BLaER1 (cell line): Measurements from ENCODE around the gene HEY2.

Source experiments
- H3K27ac ChIP-seq: shearing (Covaris generic); formaldehyde crosslinking; 2 replicates; pipeline ENCODE4 v1.8.1; 2022
- H3K27me3 ChIP-seq: shearing (Covaris generic); formaldehyde crosslinking; 2 replicates; pipeline ENCODE4 v1.8.1; 2022
- H3K36me3 ChIP-seq: shearing (Covaris generic); formaldehyde crosslinking; 2 replicates; pipeline ENCODE4 v1.8.1; 2022
- H3K4me1 ChIP-seq: shearing (Covaris generic); formaldehyde crosslinking; 2 replicates; pipeline ENCODE4 v1.8.1; 2022
- H3K4me2 ChIP-seq: shearing (Covaris generic); formaldehyde crosslinking; 2 replicates; pipeline ENCODE4 v1.8.1; 2022
- H3K4me3 ChIP-seq: shearing (Covaris generic); formaldehyde crosslinking; 2 replicates; pipeline ENCODE4 v1.8.1; 2022
- H3K9ac ChIP-seq: shearing (Covaris generic); formaldehyde crosslinking; 2 replicates; pipeline ENCODE4 v1.8.1; 2022
- H3K9me3 ChIP-seq: shearing (Covaris generic); formaldehyde crosslinking; 2 replicates; pipeline ENCODE4 v1.8.1; 2022
- H4K20me1 ChIP-seq: shearing (Covaris generic); formaldehyde crosslinking; 2 replicates; pipeline ENCODE4 v1.8.1; 2022
- Cebpa-rat ChIP-seq: shearing (Covaris generic); IDR thresholded peaks from 2 replicates; pipeline ENCODE4 v1.8.1; 2022

Gene HEY2

DNA sequence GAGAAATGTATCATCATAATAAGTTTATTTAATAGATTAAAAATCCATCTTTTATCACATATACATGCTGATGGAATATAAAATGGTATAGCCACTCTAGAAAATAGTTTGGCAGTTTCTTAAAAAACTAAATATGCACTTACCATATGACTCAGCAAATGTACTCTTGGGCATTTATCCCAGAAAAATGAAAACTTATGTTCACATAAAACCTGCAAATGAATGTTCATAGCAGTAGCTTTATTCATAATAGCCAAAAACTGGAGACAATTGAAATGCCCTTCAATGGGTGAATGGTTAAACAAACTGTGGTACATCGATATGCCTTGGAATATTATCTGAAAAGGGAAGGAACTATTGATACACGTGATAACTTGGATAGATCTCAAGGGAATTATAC is 34.9 kb downstream of the HEY2 start:
- H3K9ac ChIP-seq = no peak overlapping the region
- H4K20me1 ChIP-seq = no peaks in the 10 kb centered on the region
- H3K27ac ChIP-seq = no peak overlapping the region
- H3K4me1 ChIP-seq = peaks cover 30% of the 10 kb centered on the region
- no peak for TF ChIP-seq Cebpa-rat
- no peaks in the 10 kb centered on the region for H3K9me3 ChIP-seq
- no peaks in the 10 kb centered on the region for H3K27me3 ChIP-seq
- H3K4me3 ChIP-seq = no peak overlapping the region
- no peaks in the 10 kb centered on the region; the same call in 1 of the 2 replicates for H3K36me3 ChIP-seq
- no peak overlapping the region for H3K4me2 ChIP-seq

DNA sequence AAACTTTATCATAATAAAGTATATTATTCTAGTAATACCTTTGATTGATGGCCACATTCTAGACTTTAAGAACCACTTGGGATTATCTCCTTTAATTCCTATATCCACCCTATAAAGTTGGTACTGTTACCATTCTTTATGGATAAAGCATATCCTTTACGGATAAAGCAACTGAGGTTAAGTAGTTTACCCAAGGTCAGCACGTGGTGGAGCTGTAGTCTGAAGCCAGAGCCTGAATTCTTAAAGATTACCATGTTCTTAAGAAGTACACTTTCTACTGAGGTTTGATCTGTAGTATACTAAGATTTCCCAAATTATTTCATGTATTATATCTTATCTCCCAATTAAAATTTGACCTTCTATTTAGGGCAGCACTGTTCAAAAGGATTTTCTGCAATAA is 38.4 kb downstream of the HEY2 start:
- Histone ChIP-seq H3K4me1 (peaks cover 37% of the 10 kb centered on the region), H3K36me3 (no peaks in the 10 kb centered on the region; the same call in 1 of the 2 replicates), H3K4me3 (no peak overlapping the region), H4K20me1 (no peaks in the 10 kb centered on the region; the same call in 1 of the 2 replicates), H3K27me3 (no peaks in the 10 kb centered on the region), H3K9ac (no peak overlapping the region), H3K9me3 (no peaks in the 10 kb centered on the region), H3K27ac (no peak overlapping the region), H3K4me2 (peak overlapping the region; percentile 90)
- no peak for TF ChIP-seq Cebpa-rat

DNA sequence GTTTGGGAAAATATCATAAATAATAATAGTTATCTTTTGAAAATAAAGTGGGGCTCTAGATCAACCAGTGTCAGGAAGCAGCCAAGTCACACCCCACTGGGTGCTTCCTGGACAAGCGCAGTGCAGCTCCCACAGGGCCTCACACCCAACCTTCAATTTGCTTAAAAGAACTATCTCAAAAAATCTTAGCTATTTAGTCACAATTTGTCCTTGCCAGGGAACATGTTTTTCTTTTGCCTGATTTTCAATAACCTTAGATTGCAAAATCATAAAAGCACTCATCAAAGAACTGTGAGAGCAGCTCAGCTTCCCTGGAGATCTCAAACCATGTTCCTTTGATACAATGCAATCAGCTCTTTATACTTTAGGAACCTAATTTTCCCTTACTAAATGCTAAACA is 39.7 kb downstream of the HEY2 start:
- Histone ChIP-seq H3K4me3 (peak overlapping the region; percentile 93), H3K9ac (peak overlapping the region; percentile 93), H3K9me3 (no peaks in the 10 kb centered on the region), H3K36me3 (no peaks in the 10 kb centered on the region; the same call in 1 of the 2 replicates), H3K27me3 (no peaks in the 10 kb centered on the region), H3K4me1 (peaks cover 37% of the 10 kb centered on the region), H4K20me1 (peaks cover 6% of the 10 kb centered on the region; the same call in 1 of the 2 replicates), H3K27ac (peak overlapping the region; percentile 97), H3K4me2 (peak overlapping the region; percentile 90)
- TF ChIP-seq Cebpa-rat = no peak

DNA sequence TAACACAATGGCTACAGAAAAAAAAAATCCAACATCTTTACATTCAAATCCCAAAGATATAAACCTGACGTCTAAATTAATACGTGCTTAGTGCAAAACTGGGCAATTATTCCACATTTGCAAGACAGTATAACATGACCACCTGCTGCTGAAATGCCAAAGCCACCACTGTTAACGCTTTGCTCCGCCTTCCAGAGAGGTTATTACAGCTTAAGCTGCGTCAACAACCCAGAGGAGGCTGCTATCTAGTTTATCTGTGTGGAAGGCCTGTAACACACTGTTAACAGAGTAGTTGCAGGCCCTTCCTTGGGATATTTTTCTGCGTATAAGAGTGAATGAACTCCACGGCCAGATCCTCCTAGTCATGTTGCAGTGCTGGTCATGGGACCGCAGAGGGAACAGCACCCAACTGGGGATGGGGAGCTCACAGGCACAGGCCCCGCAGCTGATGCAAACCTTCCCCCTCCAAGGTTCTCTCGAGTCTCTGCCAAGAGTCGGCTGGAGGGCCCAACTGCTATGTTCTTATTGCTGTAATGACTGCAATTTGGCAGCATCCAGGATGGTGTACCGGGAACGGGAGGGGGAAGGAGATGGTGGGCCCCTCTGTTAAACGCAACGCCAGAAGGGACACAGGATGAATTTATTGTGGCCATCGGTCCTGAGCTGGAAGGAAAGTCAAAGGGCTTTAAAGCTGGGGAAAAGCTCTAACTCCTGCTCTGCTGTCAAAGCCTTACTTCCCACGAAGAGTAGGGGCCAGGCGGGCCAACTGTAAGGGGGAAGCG is 40.3 kb downstream of the HEY2 start:
- Histone ChIP-seq H3K27me3 (no peaks in the 10 kb centered on the region), H3K4me1 (peaks cover 37% of the 10 kb centered on the region), H3K9ac (peak overlapping the region; percentile 93), H3K36me3 (no peaks in the 10 kb centered on the region; the same call in 1 of the 2 replicates), H3K9me3 (no peaks in the 10 kb centered on the region), H4K20me1 (peaks cover 6% of the 10 kb centered on the region; the same call in 1 of the 2 replicates), H3K4me3 (peak overlapping the region; percentile 93), H3K4me2 (peak overlapping the region; percentile 90), H3K27ac (peak overlapping the region; percentile 97)
- no peak for TF ChIP-seq Cebpa-rat

DNA sequence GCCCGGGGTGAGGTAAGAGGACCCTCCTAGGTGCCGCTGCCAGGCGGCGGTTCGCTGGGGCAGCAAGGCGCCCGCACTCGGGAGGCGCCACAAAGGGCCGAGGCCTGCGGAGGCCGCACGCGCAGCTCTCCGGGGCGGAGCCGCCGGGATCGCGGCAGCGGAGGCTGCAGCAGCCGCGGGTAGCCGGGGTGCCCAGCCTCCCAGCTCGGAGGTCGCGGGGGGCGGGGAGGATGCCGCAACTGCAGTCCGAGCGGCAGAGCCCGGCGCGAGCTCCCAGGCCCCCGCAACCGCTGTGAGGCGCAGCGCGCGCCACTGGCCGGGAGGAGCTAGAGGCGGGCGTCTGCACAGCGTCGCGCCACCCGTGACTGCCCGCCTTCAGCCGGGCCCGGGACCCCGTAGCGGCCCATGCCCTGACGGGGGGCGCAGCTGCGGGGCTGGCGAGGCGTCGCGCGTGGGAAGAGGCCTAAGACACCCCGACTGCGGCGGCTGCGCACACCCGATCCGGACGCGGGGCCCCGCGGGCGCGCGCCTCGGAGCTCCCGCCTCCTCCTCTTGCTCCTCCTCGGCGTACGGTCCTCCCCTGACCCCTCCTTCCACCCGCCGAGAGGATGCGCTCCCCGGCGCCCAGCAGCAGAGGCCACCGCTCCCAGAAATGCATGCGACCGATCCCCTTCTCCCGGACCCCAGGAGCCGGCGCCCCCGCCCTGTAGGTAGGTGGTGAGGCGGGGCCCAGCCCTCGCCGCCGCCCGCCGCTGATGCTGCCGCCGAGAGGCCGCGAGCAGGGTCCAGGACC is 41.1 kb downstream of the HEY2 start, which contains the start of gene NCOA7:
NCOA7 (plus strand) TSS at position 603 of the 793 bp plus-strand sequence. CDS start 24,395 bp downstream, outside the sequence.
- Histone ChIP-seq H4K20me1 (peaks cover 6% of the 10 kb centered on the region; the same call in 1 of the 2 replicates), H3K9me3 (no peaks in the 10 kb centered on the region), H3K4me3 (peak within 1 kb of the TSS; percentile 93), H3K27ac (peak within 1 kb of the TSS; percentile 97), H3K9ac (peak within 1 kb of the TSS; percentile 93), H3K27me3 (no peaks in the 10 kb centered on the region), H3K4me1 (peaks cover 37% of the 10 kb centered on the region), H3K36me3 (no peaks in the 10 kb centered on the region; the same call in 1 of the 2 replicates), H3K4me2 (peak within 1 kb of the TSS; percentile 90)
- TF ChIP-seq Cebpa-rat = no peak

DNA sequence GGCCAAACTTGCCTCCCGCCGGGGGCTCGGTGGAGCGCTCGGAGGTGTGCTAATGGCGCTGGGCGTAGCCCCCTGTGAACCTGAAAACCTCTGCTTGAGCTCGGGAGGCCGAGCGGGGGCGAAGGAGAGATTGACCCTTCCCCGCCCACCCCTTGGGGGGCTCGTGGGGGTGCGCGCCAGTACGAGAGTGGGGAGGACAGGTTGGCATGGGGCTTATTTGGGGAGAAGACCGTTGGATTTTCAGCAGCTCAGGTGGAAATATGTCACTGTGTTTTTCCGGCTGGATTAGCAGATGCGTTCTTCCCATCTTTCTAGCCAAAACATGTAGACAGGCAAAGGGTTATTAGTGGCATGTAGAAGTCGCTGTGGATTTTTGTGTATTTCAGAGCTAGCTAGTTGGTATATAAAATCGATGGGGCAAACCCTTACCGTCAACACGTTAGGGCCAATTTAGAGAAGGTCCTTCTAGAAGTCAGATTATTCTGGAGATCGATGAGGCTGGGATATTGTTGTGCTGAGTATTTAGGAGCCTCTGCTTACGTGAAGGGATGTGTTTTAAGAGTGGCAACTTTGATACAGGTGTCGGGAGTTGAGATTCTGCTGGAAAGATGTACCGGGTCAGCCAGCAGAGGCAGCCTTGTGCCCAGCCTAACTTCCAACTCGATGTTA is 41.9 kb downstream of the HEY2 start:
- peak overlapping the region; percentile 97 for H3K27ac ChIP-seq
- H3K4me1 ChIP-seq = peaks cover 37% of the 10 kb centered on the region
- H3K4me2 ChIP-seq = peak overlapping the region; percentile 90
- no peaks in the 10 kb centered on the region for H3K36me3 ChIP-seq
- no peak for TF ChIP-seq Cebpa-rat
- peaks cover 6% of the 10 kb centered on the region; the same call in 1 of the 2 replicates for H4K20me1 ChIP-seq
- H3K9me3 ChIP-seq = no peaks in the 10 kb centered on the region
- peak overlapping the region; percentile 93 for H3K4me3 ChIP-seq
- peak overlapping the region; percentile 93 for H3K9ac ChIP-seq
- H3K27me3 ChIP-seq = no peaks in the 10 kb centered on the region

DNA sequence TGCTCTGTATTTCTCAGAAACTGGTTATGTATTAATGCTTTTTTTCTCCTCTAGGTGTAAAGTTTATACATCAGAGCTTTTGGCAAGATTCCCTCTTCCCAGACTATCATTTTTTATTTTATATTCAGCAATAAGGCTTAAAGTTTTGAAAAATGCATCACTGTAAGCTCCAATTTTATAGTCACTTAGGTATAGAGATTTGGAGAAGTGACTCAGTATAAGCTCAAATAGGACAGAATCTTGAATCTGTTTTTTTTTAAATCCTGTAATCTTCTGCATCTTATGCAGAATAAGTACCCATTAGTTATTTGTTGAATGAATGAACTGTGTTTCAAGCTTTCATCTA is 42.4 kb downstream of the HEY2 start:
- Histone ChIP-seq H3K27me3 (no peaks in the 10 kb centered on the region), H3K4me2 (peak overlapping the region; percentile 90), H3K4me3 (peak overlapping the region; percentile 93), H3K27ac (no peak overlapping the region), H3K4me1 (peaks cover 37% of the 10 kb centered on the region), H3K9ac (peak overlapping the region; percentile 93; the same call in 1 of the 2 replicates), H4K20me1 (peaks cover 6% of the 10 kb centered on the region; the same call in 1 of the 2 replicates), H3K36me3 (no peaks in the 10 kb centered on the region), H3K9me3 (no peaks in the 10 kb centered on the region)
- no peak for TF ChIP-seq Cebpa-rat

DNA sequence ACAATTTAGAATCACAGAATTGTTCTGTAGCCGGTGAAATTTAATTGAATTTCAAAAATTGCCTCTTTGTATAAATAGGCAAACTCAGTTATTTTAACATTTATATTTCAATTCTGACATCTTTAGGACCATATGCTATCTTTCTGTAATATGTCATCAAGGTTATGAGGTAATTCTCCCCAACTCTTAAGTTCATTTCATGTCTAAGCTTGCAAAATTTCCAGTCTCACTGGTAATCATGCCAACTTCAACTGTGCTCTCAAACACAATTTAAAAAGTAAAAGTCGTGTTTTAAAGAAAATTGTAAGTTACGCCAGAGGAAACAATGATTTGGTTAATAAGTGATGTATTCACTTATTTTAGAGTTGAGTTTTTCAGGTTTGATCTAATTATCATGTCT is 42.7 kb downstream of the HEY2 start:
- H3K4me3 ChIP-seq = no peak overlapping the region
- H3K9me3 ChIP-seq = no peaks in the 10 kb centered on the region

DNA sequence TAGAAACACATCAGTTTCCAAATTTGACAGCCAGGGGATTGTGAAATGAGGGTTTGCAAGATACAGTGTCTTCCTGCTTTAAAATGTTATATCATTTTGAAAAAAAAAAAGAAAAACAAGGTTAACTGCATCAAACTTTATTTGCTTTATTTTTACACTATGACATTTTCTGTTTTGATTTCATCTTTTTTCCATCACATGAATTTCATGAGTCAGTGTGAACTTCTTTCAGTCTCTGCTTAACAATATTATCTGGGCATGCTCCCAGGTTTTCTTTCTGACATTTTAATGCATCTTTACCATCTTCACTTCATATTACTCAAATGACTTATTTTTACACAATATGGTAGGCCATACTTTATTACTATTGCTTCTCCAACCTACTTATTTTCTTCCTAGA is 43.2 kb downstream of the HEY2 start:
- Histone ChIP-seq H3K4me3 (no peak overlapping the region), H4K20me1 (peaks cover 6% of the 10 kb centered on the region; the same call in 1 of the 2 replicates), H3K27ac (no peak overlapping the region), H3K9ac (no peak overlapping the region), H3K4me2 (no peak overlapping the region), H3K27me3 (no peaks in the 10 kb centered on the region), H3K36me3 (no peaks in the 10 kb centered on the region), H3K9me3 (no peaks in the 10 kb centered on the region), H3K4me1 (peaks cover 42% of the 10 kb centered on the region)
- TF ChIP-seq Cebpa-rat = no peak

More for the DNA sequence above, 42.7 kb downstream of the HEY2 start:
- Histone ChIP-seq H3K4me1 (peaks cover 37% of the 10 kb centered on the region), H3K27ac (no peak overlapping the region), H3K9ac (no peak overlapping the region), H4K20me1 (peaks cover 6% of the 10 kb centered on the region; the same call in 1 of the 2 replicates), H3K27me3 (no peaks in the 10 kb centered on the region), H3K36me3 (no peaks in the 10 kb centered on the region), H3K4me2 (peak overlapping the region; percentile 90)
- no peak for TF ChIP-seq Cebpa-rat
